Stimulated activated CD8-positive, alpha-beta memory T cell treated with anti-CD3 and anti-CD28 coated beads, Interleukin-15, amount 100 ng/mL, for 48 hours (primary cell): ENCODE results near the gene ARID5B.

ENCODE experiments used
- DNase-seq, 2 donors: peaks; one replicate each; pipeline ENCODE4 v3.0.0-alpha.2; 2020; ENCODE audit warnings: low read depth in 2 of 2

Gene ARID5B

GRCh38 chr10:62072901-62073300 is 171.4 kb downstream of the ARID5B start:
- no peak for DNase-seq

GRCh38 chr10:62073429-62073828 is 171.9 kb downstream of the ARID5B start:
- DNase-seq: no peak

DNA sequence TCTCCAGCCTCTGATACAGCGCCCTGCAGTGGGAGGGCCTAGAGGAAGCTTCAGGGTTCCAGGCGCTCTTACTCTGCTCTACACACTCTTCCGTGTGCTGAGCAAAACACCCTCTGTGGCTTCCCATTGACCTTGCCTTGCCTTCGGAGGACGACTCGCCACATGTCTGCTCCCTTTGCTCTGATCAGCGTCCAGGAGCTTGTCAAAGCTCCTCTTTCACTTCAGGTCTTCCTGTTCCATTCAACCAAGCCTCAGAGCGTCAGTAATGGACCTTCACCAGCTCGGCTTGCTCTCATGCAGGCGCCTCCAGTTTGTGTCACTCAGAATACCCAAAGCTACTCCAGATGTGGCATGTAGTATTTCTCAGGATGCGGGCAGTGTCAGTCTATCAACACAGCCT is 173.9 kb downstream of the ARID5B start:
- no peak for DNase-seq

- DNase-seq: no peak
Measured at GRCh38 chr10:62075912-62076311, 174.4 kb downstream of the ARID5B start.

DNA sequence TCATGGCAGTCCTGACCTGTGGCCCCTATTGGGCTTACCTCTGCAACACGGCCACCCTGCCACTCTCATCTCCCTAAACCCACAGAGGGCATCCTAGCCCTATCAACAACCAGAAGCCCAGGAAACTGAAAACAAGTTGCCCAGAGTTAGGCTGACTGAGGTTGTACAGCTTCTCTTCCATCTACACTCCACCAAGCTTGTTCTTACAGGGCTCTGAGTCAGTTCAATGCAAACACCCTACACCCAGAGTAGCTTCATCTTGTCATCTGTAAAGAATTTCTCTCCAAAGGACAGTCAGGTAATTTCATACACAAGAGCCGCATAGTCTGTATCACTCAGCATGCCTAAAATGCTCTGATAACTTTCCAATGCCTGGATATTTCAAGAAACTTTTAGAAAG is 175.4 kb downstream of the ARID5B start:
- no peak for DNase-seq

GRCh38 chr10:62077330-62078015 is 176.0 kb downstream of the ARID5B start:
- DNase-seq: no peak

DNA sequence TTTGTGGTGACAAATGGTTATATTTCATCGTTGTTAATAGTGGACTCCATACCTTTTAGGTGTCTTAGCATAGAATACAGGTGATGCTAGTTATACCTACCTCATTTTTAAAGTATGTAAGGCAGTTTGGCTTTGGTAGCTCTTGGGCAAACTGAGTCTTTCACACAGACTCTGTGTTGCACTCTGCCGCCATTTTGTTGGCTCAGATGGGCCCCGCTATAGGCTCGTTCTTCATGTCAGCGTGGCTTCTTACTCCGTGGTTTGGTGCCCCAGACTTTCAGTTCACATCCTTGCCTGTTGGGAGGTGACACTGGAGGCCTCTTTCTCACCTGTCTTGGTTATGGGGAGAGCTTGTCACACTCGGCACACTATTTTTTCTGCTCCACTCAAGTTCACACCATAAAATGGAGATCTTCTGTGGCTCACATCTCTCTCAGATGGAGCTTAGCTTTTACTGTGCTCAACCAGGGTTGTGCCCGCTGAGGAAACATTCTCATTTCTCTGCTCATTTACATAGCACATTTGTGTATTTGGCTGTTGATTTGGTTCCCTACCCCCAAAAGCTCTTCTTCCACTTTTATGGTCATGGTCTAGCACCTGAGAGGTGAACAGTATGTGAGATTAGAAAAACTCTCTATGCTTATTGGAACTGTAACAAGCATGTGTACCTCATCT is 178.5 kb downstream of the ARID5B start:
- no peak for DNase-seq

GRCh38 chr10:62080905-62081304 is 179.4 kb downstream of the ARID5B start:
- DNase-seq: no peak

- DNase-seq: no peak
Measured at GRCh38 chr10:62081341-62082270, 180.1 kb downstream of the ARID5B start.

- no peak for DNase-seq
Measured at GRCh38 chr10:62082271-62082656, 180.8 kb downstream of the ARID5B start.

DNA sequence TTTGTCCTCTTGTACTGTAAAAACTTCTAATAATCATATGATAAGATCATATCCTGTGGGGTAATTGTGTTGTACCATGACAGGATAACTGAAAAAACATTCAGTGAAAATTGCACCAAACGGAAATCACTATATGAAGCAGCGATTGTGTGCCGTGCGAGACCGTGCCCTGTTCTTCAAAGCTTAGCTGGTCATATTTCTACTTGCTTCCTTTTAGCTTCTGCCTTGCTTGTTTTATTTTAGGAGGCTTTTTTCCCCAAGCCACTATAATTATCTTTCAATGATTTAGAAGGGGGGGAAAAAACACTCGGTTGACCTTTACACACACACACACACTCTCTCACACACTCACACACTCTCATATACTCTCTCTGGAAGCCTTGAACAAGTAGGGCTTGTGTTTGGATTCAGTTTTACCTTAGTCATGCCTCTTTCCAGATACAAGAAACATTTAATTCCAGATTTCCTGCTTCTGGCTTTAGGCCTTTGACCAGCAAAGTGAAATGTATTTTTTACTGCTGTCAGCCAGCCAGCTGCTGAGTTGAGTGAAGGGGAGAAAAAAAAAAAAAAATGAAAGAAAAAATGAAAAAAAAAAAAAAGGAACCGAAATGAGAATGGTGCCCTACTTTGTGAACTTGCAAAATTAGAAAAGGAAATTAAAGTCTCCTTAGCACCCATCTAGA is 181.4 kb downstream of the ARID5B start:
- DNase-seq: no peak

DNA sequence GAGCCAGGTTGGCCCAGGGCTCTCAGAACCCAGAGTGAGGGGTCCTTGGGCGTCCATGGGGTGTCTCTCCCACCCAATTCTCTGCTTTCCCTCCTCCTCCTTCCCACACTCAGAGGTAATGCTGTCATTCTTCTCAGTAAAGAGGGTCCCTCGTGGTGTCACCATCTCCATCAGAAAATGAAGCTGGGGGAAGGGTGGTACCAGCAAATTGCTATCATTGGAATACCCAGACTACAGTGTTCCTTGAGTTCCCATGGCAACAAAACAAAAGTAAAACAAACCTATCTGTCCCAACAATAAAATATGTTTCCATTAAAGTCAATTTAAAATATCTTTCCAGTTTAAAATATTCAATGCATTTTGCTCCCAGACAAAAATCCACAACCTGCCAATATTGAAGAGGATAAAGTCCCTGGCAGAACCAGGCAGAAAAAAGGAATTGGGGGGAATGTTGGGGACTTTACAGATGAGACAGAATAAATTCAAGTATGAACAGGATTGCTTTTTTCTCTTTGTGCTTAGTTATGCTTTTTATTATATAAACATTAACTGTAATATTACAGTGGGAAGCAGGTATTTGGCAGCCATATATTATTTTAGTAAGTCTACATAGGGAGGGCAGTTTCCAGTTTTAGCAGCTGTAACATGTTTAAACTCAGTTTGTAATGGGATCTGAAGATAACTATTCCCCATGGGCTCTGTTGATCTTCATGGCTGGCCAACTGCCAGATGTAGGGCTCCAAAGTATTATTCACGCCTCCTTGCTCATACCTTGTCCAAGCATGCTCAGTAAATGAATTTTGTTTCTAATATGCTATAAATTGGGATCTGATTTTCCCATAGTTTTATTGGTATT is 182.1 kb downstream of the ARID5B start:
- DNase-seq: no peak

- no peak for DNase-seq
Measured at GRCh38 chr10:62084451-62084850, 183.0 kb downstream of the ARID5B start.

GRCh38 chr10:62085404-62085803 is 183.9 kb downstream of the ARID5B start:
- DNase-seq: no peak

DNA sequence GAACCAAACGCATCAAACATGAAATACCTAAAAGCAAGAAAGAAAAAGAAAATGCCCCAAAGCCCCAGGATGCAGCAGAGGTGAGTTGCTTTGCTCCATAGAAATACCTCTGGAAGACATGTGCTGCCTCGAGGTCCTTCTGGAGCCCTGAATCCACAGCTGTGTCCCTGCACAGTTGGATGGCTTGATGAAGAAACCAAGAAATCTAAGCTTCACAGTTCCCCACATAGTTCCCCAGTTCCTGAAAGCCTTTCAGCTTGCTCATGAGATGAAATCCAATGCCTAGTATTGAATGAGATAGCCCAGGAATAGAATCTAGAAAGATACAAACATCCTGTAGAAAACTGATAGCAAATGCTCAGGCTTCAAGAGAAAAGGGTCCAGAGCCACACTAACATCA is 184.3 kb downstream of the ARID5B start:
- DNase-seq: no peak

DNA sequence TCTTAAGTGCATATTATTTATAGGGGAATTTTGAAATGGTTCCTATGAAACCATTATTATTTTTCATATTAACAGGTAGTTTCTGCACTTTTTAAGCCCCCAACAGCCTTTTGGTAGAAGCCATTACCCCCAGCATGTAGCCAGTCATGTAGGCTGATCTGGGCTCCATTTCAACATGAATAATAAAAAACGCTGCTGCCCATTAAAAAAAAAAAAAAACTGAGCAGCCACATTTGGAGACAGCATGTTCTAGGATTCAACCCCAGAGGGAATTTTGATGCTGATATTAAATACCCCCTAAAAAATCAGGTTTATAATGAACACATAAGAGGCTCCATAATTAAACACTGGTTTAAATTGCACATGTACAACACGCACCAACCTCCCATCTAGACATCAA is 185.8 kb downstream of the ARID5B start:
- DNase-seq: no peak

GRCh38 chr10:62088786-62089185 is 187.3 kb downstream of the ARID5B start:
- DNase-seq: no peak

- DNase-seq: no peak
Measured at GRCh38 chr10:62092301-62093030, 191.0 kb downstream of the ARID5B start.

- no peak for DNase-seq
Measured at GRCh38 chr10:62093863-62094291, 192.4 kb downstream of the ARID5B start.
